IMR-90 (cell line): ENCODE data around the gene GMEB2. TPM values are rescaled to one million over a fixed set of nuclear protein-coding genes. Genes with fewer than 3 reads are reported as not detected.

Experiments used
- ATAC-seq: fragments of 200-7000 bp; cut with Tn5 transposase; 2 replicates; pipeline ENCODE4 v1.9.1; 2020; ENCODE audit warnings: low read depth, mild to moderate bottlenecking, moderate library complexity
- BruUV-seq: library from RNA; stranded (reverse); fragments of 400-500 nt; replicated peaks from 2 replicates; lab custom pipeline; 2021; lab: Mats Ljungman, UMichigan
- CTCF ChIA-PET: fragments of 300-600 bp; formaldehyde crosslinking; extraction: SDS; loops from one replicate; lab custom pipeline; 2021; ENCODE audit warnings: antibody characterized with exemption; lab: Yijun Ruan, JAX
- POLR2A ChIA-PET: fragments of 300-600 bp; sonication (Branson Sonifier 250); formaldehyde crosslinking; loops from one replicate; lab custom pipeline; 2022; ENCODE audit warnings: antibody characterized with exemption; ENCODE audit not compliant: unreplicated experiment; lab: Charles Lee
- DNase-seq: peaks from one replicate; pipeline ENCODE4 v3.0.0; 2013
- H2AFZ ChIP-seq: replicated peaks from 2 replicates; pipeline ENCODE3; 2013; ENCODE audit warnings: low read length, mild to moderate bottlenecking; ENCODE audit not compliant: poor library complexity
- H2AK5ac ChIP-seq: 2 replicates; pipeline ENCODE4 v1.6.1; 2013; ENCODE audit warnings: low read depth, low read length, inconsistent platforms
- H2AK9ac ChIP-seq: replicated peaks from 2 replicates; pipeline ENCODE3; 2013; ENCODE audit warnings: mild to moderate bottlenecking, low read depth, low read length, moderate library complexity; ENCODE audit not compliant: poor library complexity
- H2BK120ac ChIP-seq: 2 replicates; pipeline ENCODE4 v1.6.1; 2013; ENCODE audit warnings: low read depth, low read length, inconsistent platforms
- H2BK15ac ChIP-seq: 3 replicates; pipeline ENCODE4 v1.6.1; 2013; ENCODE audit warnings: low read depth, low read length, inconsistent platforms
- H2BK20ac ChIP-seq: 2 replicates; pipeline ENCODE4 v1.6.1; 2013; ENCODE audit warnings: low read depth, mild to moderate bottlenecking, inconsistent platforms, low read length, moderate library complexity
- H2BK5ac ChIP-seq: 2 replicates; pipeline ENCODE4 v1.6.1; 2013; ENCODE audit warnings: mild to moderate bottlenecking, low read depth, low read length, inconsistent platforms; ENCODE audit not compliant: poor library complexity, severe bottlenecking
- H3K14ac ChIP-seq: replicated peaks from 2 replicates; pipeline ENCODE4 v1.6.1; 2013; ENCODE audit warnings: low read depth, low read length, inconsistent platforms
- H3K18ac ChIP-seq: 2 replicates; pipeline ENCODE4 v1.6.1; 2013; ENCODE audit warnings: low read depth, low read length, control low read depth
- H3K23ac ChIP-seq: 2 replicates; pipeline ENCODE4 v1.6.1; 2013; ENCODE audit warnings: low read depth, low read length, inconsistent platforms
- H3K27ac ChIP-seq: 2 replicates; pipeline ENCODE4 v1.5.1; 2013; ENCODE audit warnings: mild to moderate bottlenecking, control low read depth, low read length; ENCODE audit not compliant: insufficient read depth
- H3K27me3 ChIP-seq: 2 replicates; pipeline ENCODE4 v1.6.1; 2013; ENCODE audit warnings: low read length; ENCODE audit not compliant: control insufficient read depth, insufficient read depth
- H3K36me3 ChIP-seq: 2 replicates; pipeline ENCODE4 v1.6.1; 2013; ENCODE audit warnings: low read length, mixed read lengths; ENCODE audit not compliant: control insufficient read depth, insufficient read depth
- H3K4ac ChIP-seq: 2 replicates; pipeline ENCODE4 v1.6.1; 2013; ENCODE audit warnings: low read depth, low read length, inconsistent platforms
- H3K4me1 ChIP-seq: 2 replicates; pipeline ENCODE4 v1.6.1; 2013; ENCODE audit warnings: low read length, mixed read lengths; ENCODE audit not compliant: control insufficient read depth, insufficient read depth
- H3K4me2 ChIP-seq: 2 replicates; pipeline ENCODE4 v1.6.1; 2013; ENCODE audit warnings: low read depth, mild to moderate bottlenecking, control low read depth, low read length, moderate library complexity
- H3K4me3 ChIP-seq: 2 replicates; pipeline ENCODE4 v1.5.1; 2013; ENCODE audit warnings: low read depth, mild to moderate bottlenecking, control low read depth, low read length, moderate library complexity; ENCODE audit not compliant: insufficient read depth
- H3K56ac ChIP-seq: 2 replicates; pipeline ENCODE4 v1.6.1; 2013; ENCODE audit warnings: low read length, inconsistent platforms; ENCODE audit not compliant: insufficient read depth; ENCODE audit errors: extremely low read depth
- H3K79me1 ChIP-seq, 2 experiments: 2 replicates each; pipeline ENCODE4 v1.6.1; 2013; ENCODE audit warnings: low read length in 2 of 2, inconsistent platforms in 1 of 2, low read depth in 1 of 2
- H3K9ac ChIP-seq: 2 replicates; pipeline ENCODE4 v1.6.1; 2013; ENCODE audit warnings: low read depth, low read length, control low read depth
- H3K9me1 ChIP-seq: 2 replicates; pipeline ENCODE4 v1.6.1; 2013; ENCODE audit warnings: low read length, inconsistent platforms; ENCODE audit not compliant: insufficient read depth
- H3K9me3 ChIP-seq: 2 replicates; pipeline ENCODE4 v1.6.1; 2013; ENCODE audit warnings: low read length; ENCODE audit not compliant: control insufficient read depth, insufficient read depth
- H4K20me1 ChIP-seq: 2 replicates; pipeline ENCODE4 v1.6.1; 2013; ENCODE audit warnings: low read length, inconsistent platforms; ENCODE audit not compliant: insufficient read depth
- H4K5ac ChIP-seq: 2 replicates; pipeline ENCODE4 v1.6.1; 2013; ENCODE audit warnings: mild to moderate bottlenecking, low read depth, low read length, control low read depth
- H4K8ac ChIP-seq, 2 experiments: 2 replicates each; pipeline ENCODE4 v1.6.1; 2013; ENCODE audit warnings: low read depth in 2 of 2, low read length in 2 of 2, control low read depth in 1 of 2, inconsistent platforms in 1 of 2
- H4K91ac ChIP-seq: 2 replicates; pipeline ENCODE4 v1.6.1; 2013; ENCODE audit warnings: low read depth, low read length, inconsistent platforms; ENCODE audit not compliant: insufficient read depth
- BHLHE40 ChIP-seq: fragments of 150-350 bp; IDR thresholded peaks from 2 replicates; pipeline ENCODE4 v1.6.1; 2016; ENCODE audit warnings: mild to moderate bottlenecking, low read depth, low read length
- CEBPB ChIP-seq: IDR thresholded peaks from 2 replicates; pipeline ENCODE4 v1.6.1; 2012; ENCODE audit warnings: low read depth, low read length, improper control_type of control experiment
- CHD1 ChIP-seq: IDR thresholded peaks from 2 replicates; pipeline ENCODE4 v1.6.1; 2012; ENCODE audit warnings: low read depth, low read length, improper control_type of control experiment
- FOS ChIP-seq: fragments of 150-350 bp; IDR thresholded peaks from 2 replicates; pipeline ENCODE4 v1.6.1; 2016; ENCODE audit warnings: low read depth, low read length
- MAFK ChIP-seq: IDR thresholded peaks from 2 replicates; pipeline ENCODE4 v1.6.1; 2012; ENCODE audit warnings: low read depth, low read length, improper control_type of control experiment
- MXI1 ChIP-seq: IDR thresholded peaks from 2 replicates; pipeline ENCODE4 v1.6.1; 2012; ENCODE audit warnings: low read depth, mild to moderate bottlenecking, low read length, moderate library complexity, borderline replicate concordance
- NFE2L2 ChIP-seq: fragments of 150-350 bp; IDR thresholded peaks from 2 replicates; pipeline ENCODE4 v1.6.1; 2016; ENCODE audit warnings: low read depth, mild to moderate bottlenecking, low read length
- RAD21 ChIP-seq: IDR thresholded peaks from 2 replicates; pipeline ENCODE4 v1.6.1; 2012; ENCODE audit warnings: low read length, improper control_type of control experiment
- SMC3 ChIP-seq: fragments of 150-350 bp; IDR thresholded peaks from 2 replicates; pipeline ENCODE4 v1.6.1; 2016; ENCODE audit warnings: low read depth, mild to moderate bottlenecking, antibody characterized with exemption, low read length, moderate library complexity
- WGBS, 2 experiments: methylation state at CpG; one replicate each; pipeline versions ENCODE4 v1.1.5 to v1.1.7; 2013; ENCODE audit warnings: missing lambda C conversion rate in 2 of 2; ENCODE audit not compliant: insufficient read length in 1 of 2; ENCODE audit errors: extremely low coverage in 2 of 2; 5-methylcytosine and 5-hydroxymethylcytosine counted together
- dilution Hi-C: fragments of 300-500 bp; cut with HindIII; formaldehyde crosslinking; loops from one replicate; pipeline ENCODE4 v1.14.3; 2018; ENCODE audit warnings: low sequenced_read_pairs; ENCODE audit not compliant: unreplicated experiment
- in situ Hi-C: fragments of 300-500 bp; cut with MboI; formaldehyde crosslinking; loops from 3 replicates; pipeline ENCODE4 v1.14.3; 2019; ENCODE audit warnings: low sequenced_read_pairs, inconsistent platforms, mixed read lengths
- intact Hi-C: fragments of 100-400 bp; cut with micrococcal nuclease; formaldehyde crosslinking; loops from 2 replicates; pipeline ENCODE4 v1.10.0; 2022
- polyA plus RNA-seq, 3 experiments: library from polyadenylated mRNA; depleted of rRNA; stranded (reverse); fragments of >200 nt; gene quantifications; 2 replicates each; pipeline ENCODE4 v1.2.3, GENCODE V29; 2012; ENCODE audit warnings: low replicate concordance in 1 of 3
- total RNA-seq: library from RNA; depleted of rRNA; stranded (reverse); fragments of >200 nt; gene quantifications from 2 replicates; pipeline ENCODE4 v1.2.3, GENCODE V29; 2012

GMEB2 gene
- total and polyA plus RNA-seq, 2 of the 4 experiments (the other 2 are of a cell fraction): 5.0 to 10.0 TPM

DNA sequence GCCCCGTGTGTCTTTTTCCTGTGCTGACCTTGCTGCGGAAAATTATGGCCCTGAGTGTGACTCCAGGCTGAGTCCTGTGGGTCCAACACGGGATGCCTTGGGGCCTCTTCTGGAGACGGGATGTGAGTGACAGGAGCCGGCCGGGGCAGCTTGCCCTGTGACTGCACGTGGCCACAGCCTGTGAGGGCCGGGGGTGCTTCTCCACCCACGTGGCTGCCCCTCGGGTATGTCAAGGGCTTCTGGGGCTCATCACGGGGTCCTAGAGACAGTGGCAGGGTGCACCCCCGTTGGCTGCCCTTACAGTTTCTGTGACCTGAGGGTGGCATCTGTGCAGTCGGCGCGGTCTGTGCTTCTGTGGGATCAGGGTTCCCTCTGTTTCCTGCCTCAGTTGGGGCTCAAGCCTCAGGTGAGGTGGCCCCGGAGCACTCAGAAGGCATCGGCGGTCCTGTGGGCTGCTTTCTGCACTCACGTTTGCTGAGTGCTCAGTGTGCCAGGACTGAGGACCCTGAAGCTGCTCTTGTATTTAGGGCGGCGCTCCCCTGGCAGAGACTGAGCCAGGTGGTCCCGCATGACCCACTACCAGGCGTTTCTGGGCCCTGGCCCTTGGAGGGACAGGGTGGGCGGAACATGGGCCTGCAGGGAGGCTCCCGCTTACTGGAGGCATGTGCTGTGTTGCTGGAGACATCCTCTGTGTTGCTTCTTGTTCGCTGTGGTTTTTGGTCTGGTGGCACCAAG is 36.6 kb upstream of the GMEB2 start:
- TF ChIP-seq MAFK (no peak), CHD1 (no peak), RAD21 (no peak), BHLHE40 (no peak), SMC3 (no peak), CEBPB (no peak), NFE2L2 (no peak), FOS (no peak), MXI1 (no peak)
- ATAC-seq (no peak), DNase-seq (no peak)

More for the DNA sequence above, 36.6 kb upstream of the GMEB2 start:
- Histone ChIP-seq H3K56ac (no peak overlapping the region), H3K27ac (no peak overlapping the region), H3K4me1 (peaks cover 4% of the 10 kb centered on the region; the same call in 1 of the 2 replicates), H3K23ac (no peak overlapping the region), H3K9me1 (0 out of 2 replicates have a peak, but pooled peaks cover 3% of the 10 kb centered on the region), H4K91ac (no peak overlapping the region), H3K9ac (no peak overlapping the region), H2BK5ac (no peak overlapping the region), H4K8ac (no peak overlapping the region), H3K14ac (no peak overlapping the region), H3K4ac (no peak overlapping the region), H2AK5ac (no peak overlapping the region), H3K9me3 (no peaks in the 10 kb centered on the region), H4K20me1 (peaks cover 3% of the 10 kb centered on the region; the same call in 1 of the 2 replicates), H3K36me3 (peaks cover 54% of the 10 kb centered on the region), H3K4me2 (no peak overlapping the region), H3K27me3 (no peaks in the 10 kb centered on the region), H2AK9ac (peak overlapping the region; percentile 16), H2BK20ac (no peak overlapping the region), H2AFZ (no peak overlapping the region), H3K4me3 (no peak overlapping the region), H3K18ac (no peak overlapping the region), H2BK15ac (no peak overlapping the region), H4K5ac (no peak overlapping the region), H3K79me1 (peaks cover 18 to 53% of the 10 kb centered on the region in 2 experiments), H2BK120ac (no peak overlapping the region)
- intact Hi-C loops: no loop called here
- BruUV-seq: no TSS peak
- in situ Hi-C loops: no loop called here
- POLR2A ChIA-PET: no interaction called here
- WGBS, 2 experiments: 95% methylated on average over 21 of the region's 26 CpGs; no CpG with 5 or more reads in 1 of the 2 experiments
- CTCF ChIA-PET: no interaction called here
- dilution Hi-C loops: no loop called here
